ENCODE data around the gene DNAL4.
A peak's percentile ranks its signal among the peaks of the same experiment; 100 is the strongest.

Gene DNAL4

DNA sequence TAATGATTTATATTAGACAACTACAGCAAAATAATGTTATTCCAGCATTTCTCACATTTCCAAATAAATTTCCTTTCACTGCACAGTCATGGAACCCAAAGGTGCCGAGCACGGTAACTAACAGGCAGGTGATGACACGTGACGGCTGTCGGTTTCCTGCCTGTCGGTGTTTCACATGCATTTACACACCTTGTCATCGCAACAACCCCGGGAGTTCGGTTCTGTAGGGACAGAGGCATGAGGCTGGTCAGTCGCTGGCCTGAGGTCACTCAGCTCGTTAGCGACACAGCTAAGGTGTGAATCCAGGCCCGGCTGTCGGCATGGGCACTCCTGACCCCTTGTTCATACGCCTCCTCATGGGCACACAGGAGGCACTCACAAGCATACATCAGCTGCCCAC lies 9.9 kb downstream of the DNAL4 start:
- DNase-seq (ENCODE audit: low spot score) = no peak

DNA sequence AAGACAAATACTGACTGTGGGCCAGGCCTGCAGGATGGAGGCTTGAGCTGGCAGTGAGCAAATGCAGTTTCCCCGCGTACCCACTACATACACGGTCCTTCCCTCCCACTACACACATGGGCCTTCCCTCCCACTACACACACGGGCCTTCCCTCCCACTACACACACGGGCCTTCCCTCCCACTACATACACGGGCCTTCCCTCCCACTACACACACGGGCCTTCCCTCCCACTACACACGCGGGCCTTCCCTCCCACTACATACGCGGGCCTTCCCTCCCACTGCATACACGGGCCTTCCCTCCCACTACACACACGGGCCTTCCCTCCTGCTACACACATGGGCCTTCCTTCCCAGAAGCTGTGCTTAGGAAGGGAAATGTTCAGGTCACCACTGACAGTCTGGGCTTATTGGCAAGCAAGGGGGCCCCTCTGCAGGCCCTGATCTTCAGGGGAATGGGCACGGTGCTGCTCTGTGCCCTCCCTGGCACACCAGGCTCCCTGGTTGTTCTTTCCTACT lies 10.8 kb downstream of the DNAL4 start:
- DNase-seq (ENCODE audit: low spot score) = no peak

DNA sequence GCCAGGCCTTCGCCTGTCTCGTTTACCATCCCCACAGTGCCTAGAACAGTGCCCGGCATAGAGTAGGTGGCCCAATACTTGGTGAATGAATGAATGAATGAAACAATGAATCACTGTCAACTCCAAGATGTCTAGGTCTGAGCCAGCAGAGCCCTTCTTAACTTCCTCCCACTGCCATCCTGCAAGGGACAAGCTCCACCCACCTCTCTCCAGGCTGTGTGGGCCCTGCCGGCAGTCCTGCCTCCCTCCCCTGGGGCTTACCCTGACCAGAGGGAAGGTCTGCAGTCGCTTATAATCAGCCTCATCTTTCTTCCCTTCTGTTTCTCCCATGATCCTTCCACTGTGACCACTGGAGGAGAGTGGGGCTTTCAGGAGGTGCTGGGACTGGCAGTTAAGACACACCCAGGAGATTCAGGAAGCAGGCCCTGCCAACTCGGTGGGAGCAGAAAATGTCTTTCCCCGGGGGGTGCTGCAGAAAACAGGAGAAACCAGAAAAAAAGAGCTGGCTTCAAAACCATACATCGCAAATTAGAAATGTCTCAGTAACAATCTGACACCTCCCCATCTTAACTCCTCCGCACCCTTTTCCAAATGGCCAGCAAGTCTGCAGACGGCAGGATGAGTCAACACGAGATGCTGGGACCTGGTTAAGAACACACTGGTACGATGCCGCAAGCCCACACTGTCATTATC lies 11.4 kb downstream of the DNAL4 start:
- DNase-seq (ENCODE audit: low spot score) = no peak

DNA sequence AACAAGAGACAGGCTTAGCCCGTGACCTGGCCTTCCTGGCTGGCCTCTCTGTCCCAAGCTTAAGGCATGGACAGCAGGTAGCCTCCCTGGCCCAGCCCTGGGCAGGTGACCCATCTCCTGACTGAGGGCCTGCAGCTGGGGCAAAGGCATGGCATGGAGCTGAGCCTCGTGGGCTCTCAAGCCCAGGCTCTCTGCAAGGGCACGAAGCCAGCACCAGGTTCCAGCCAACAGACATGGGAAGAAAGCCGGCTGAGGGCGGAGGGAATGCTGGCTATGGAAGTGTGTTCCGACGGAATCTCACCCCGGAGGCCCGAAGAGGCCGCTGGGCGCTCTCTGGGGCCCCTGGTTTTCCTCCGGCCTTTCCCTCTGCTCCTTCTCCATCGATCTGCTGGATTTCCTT lies 12.9 kb downstream of the DNAL4 start:
- no peak for DNase-seq (ENCODE audit: low spot score)

DNA sequence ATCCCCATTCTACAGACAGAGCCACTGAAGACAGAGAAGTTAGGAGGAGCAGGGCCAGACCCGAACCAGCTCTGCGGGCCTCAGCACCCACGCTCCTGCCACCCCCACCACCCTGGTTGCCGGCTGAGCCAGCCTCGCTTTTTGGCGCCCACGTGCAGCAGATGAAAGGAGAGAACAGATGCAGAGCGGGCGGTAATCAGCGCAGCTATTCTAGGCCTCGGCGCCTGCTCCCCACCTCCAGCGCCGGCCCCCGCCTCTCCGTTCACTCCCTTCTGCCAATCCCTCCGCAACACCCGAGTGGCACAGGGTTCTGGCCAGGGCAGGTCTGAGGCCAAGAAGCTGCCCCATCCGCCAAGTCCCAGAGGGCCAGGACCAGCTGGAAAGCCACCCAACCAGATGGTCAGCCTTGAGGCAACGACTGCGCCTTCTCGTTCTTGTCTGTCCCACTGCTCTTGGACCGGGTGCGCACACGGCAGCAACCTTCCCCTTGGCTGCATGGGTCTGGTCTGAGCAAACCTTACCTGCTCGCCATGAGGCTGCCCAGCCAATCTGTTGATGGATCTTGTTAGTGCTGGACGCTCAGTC lies 16.8 kb downstream of the DNAL4 start:
- no peak for DNase-seq (ENCODE audit: low spot score)

DNA sequence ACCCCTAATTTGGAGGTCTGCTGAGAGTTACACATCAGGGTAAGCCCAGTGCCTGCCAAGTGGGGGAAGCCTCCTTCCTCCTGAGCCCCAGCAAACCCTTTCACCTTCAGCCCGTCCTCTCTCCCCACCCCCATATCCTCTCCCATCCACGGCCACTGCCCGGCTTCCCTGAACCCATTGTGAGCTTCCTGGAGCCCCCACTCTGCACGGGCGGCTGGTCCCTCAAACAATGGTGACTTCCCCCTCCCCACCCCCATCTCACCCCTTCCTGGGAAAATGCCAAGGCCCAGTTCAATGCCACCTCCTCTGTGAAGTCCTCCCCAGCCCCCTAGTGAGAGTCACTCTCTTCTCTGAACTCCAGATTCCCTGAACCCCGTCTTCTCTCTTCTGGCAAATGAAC lies 17.9 kb downstream of the DNAL4 start:
- DNase-seq (ENCODE audit: low spot score) = no peak

DNA sequence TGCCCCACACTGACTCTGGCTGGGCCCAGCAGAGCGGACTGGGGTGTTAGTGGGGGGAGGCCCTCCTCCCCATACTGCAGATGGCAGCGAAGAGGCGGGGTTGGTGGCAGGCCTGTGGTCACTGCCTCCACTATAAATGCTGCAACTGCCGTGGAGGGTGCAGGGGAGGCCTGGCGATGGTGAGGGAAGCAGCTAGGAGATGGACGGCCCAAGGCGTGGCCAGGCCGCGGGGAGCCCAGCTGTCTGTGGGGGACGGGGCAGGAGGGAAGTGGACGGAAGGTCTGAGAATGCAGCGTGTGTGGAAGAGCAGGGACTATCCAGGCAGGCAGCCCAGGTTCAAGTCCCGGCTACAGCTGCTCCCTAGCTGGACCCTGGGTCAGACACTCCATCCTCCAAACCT lies 18.3 kb downstream of the DNAL4 start:
- DNase-seq (ENCODE audit: low spot score) = no peak

DNA sequence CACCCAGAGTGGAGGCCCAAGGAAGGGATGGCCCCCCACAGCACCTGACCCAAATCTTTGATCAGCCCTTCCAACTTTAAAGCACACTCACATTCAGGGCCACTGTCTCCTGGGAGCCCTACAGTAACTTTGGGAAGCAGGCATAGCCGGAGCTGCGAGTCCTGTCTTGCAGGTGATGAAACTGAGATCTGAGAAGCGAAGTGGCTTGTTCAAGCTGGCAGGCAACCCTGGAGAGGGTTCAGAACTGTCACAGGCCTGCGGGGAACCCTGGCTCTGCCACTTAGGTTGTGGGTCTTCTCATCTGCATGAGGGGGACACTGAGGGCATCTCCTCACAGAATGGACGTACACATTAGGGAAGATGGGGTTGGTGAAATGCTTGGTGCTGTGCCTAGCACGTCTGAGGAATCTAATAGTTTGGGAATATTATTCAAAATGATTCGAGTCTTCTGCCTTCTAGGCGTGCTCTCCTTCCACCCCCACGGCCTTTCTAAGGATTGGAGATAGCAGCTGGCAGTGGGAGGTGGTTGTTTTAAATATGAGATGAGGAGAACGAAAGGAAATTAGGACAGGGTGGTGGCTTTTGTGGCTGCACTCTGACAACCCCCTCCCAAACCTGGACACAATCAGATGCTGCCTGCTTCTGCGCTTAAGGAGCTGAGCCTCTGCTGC lies 19.3 kb downstream of the DNAL4 start:
- DNase-seq (ENCODE audit: low spot score) = no peak

DNA sequence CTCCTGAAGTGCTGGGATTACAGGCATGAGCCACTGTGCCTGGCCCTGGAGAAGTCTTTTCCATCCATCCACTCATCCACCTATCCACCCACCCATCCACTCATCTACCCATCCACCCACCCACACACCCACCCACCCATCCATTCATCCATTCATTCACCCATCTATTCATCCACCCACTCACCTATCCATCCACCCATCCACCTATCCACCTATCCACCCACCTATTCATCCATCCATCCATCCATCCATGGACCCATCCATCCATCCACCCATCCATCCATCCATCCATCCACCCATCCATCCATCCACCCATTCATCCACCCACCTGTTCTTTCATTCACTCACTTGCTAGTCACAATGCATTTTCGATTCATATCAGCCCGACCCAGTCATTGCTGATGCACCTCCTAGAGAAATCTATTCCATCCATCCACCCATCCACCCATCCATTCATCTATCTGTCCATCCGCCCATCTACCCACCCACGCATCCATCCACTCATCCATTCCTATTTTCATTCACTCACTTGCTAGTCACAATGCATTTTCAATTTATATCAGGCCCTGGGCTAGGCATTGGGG lies 20.5 kb downstream of the DNAL4 start:
- no peak for DNase-seq (ENCODE audit: low spot score)

DNA sequence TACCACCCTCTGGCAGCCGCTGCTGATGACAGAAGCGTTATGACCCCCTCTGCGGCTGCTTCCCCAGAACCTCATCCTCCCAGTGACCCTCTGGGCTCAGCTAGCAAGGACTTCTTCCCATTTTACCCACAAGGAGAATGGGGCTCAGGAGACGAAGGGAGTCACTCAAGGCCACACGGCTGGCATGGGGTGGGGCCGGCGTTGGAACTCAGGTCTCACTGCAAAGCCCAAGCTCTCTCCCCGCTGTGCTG lies 21.4 kb downstream of the DNAL4 start:
- no peak for DNase-seq (ENCODE audit: low spot score)

DNA sequence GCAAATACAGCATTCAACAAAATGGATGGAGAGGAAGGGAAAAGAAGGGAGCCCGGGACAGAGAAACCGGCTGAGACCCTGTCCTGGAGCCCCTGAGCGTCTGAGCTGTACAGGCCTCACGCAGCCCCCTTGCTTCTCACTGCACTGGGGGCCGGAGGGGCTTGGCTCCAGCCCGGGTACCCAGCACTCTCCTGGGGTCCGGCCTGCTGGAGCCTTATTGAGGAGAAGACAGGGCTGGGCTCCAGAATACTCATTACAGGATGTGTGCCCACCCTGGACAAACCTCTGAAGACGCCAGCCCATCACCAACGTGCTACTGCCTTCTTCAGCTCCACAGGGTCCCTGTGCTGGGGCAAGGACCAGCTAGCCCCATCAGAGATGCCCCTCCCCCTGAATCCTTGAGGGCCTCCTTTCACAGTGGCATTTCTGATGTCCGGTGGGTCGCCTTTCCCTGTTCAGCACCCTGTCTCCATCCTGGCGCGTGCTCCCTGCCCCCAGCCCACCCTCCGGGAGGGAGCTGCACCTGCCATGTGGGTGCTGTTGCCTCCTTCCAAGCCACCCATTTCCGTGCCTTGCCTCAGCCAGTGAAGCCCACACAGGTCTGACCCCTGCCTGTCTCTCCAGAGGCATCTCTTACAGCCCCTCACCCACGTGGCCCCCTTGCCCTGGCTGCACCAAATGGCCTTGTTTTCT lies 23.5 kb downstream of the DNAL4 start:
- no peak for DNase-seq (ENCODE audit: low spot score)

DNA sequence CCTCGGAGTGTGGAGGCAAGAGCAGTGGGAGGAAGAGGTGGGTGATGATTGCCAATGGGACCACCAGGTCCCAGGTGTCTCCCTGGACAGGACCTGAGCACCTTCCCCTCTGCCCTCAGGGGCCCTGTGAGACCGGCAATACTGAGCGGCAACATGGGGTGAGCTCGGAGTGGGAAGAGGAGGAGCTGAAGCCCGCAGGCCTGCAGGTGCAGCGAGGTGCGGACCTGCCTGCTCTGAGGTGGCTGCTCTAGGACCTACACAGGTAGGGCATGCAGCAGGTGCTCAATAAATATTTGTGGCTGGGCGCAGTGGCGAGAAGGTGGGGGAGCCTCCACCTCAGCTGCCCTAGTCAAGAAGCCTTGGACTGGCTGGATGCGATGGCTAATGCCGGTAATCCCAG lies 25.9 kb downstream of the DNAL4 start:
- DNase-seq (ENCODE audit: low spot score) = no peak

DNA sequence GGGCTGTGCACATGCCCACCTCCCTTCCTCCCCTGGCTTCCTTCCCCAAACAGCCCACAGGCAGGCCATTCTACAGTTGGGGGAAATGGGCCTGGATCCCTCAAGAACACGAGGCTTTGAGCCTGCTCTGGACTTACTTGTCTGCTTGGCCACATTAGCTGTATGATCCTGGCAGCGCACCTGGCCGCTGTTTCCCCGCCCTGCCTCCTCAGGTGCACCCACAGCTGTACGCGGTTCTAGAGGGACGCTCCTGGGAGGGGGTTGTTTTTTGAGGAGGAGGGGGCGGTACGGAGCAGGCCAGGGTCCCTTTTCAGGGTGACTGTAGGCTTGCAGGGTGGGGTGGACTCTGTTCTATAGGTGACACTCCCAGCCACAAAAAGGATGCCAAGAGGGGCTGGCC lies 26.6 kb downstream of the DNAL4 start:
- DNase-seq (ENCODE audit: low spot score) = no peak

DNA sequence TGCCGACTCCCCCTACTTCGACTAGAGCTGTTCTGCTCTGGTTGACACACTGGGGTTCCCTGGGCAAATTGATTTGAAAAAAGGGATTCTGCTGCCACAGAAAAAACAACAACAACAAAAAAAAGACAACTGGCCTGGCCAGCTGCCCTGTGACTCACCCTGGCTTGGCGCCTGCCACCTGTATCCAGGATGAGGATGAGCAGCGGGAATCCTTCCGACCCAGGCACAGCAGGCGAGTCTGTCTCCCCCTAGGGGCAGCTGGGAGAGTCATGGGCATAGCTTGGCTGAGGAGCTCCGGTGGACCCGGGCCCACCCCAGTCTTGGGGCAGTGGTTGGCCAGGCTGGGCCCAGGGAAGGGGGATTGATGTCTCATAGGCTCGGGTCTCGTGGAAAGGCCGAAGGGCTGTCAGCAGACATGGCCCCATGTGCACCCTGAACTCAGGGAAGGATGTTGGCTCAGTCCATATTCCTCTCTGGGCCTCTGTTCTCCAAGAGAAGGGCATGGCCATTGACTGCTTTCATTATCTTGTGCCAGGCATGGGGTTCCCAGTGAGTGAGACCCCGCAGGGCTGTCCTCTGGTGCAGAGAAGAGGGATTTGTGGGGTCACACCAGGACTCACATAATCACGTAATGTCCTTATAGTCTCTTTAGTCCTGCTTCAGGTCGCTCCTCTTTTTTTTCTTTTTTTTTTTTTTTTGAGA lies 27.7 kb downstream of the DNAL4 start:
- DNase-seq (ENCODE audit: low spot score) = peak; percentile 90

DNA sequence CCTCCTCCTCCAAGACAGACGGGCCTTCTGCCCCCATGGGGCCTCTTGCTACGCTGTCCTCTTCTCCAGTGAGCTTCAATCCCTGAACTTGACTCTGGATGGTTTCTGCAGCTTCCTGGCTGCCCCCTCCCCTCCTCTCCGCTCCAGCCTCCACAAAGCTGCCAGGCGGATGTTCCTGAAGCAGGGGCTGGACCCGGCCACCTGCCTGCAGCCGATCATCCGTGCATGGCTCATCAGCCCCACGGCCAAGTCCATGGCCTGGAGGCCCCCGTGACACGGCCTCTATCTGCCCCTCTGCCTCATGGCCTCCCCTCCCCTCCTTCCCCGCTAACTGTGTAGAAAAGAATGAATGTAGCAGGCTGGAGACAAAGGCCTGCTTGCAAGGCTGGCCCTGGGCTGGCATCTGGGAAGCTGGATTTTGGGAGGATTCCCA lies 31.4 kb downstream of the DNAL4 start:
- no peak for DNase-seq (ENCODE audit: low spot score)

DNA sequence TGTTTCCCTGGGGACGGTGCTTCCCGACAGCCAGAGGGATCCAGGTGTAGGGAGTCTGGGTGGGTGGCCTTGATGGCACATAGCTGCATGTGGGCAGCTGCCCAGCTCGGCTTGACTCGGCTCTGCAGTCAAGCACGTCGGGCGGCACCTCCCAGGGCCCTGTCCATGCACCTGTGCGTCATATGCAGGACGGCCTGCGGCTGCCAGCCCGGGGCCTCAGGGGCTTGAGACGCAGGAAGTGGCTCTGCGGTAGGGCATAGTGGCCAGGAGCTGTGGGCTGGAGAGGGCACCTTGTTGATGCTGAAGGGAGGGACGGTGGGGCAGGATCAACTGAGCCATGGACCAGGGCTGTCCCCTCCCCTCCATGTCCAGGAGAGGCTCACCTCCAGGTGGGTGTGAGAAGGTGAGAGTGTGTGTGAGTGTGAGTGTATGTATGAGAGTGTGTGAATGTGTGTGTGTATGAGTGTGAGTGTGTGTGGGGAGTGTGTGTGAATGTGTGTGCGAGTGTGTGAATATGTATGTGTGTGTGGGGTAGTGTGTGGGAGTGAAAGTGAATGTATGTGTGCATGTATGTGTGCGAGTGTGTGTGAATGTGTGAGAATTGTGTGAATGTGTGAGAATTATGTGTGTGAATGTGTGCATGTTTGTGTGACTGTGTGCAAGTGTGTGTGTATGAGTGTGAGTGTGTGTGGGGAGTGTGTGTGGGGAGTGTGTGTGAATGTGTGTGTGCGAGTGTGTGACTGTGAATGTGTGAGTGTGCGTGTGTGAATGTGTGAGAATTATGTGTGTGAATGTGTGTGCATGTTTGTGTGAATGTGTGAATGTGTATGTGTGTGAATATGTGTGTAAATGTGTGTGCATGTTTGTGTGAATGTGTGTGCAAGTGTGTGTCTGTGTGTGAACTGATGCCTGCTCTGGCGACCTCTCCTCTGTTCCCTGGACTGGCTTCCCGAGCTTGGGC lies 32.5 kb downstream of the DNAL4 start:
- no peak for DNase-seq (ENCODE audit: low spot score)

DNA sequence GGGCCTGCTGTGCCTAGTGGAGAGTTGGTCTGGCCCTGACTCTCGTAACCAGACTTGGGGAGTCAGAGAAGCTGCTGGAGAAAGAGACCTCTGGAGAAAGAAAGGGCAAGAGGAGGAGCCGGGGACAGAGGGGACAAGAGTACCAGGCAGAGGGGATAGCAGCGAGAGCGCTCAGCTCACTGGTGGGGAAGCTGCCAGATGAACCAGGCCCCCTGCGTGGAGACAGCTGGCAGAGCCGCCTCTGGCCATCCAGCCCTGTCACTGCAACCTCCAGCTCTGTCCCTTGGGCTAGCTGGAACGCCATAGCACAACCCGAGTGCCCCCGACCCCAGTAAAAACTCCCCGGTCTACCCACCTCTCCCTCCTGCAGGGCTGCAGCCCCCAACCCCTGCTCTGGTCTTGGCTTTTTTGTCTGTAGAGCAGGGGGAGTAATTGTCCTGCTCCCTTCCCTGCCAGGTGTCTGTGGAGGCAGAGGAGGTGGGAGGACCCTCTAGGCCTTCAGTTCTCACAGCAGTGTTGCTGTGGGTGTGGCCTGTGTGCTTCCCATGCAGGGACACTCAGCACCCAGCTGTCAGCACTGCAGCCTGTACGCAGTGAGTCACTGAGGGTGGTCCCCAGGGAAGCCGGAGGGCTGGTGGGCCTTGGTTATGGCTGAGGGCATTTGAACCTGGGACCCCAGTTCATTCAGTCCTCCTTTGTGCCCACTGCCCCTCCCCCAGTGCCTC lies 33.3 kb downstream of the DNAL4 start:
- no peak for DNase-seq (ENCODE audit: low spot score)

DNA sequence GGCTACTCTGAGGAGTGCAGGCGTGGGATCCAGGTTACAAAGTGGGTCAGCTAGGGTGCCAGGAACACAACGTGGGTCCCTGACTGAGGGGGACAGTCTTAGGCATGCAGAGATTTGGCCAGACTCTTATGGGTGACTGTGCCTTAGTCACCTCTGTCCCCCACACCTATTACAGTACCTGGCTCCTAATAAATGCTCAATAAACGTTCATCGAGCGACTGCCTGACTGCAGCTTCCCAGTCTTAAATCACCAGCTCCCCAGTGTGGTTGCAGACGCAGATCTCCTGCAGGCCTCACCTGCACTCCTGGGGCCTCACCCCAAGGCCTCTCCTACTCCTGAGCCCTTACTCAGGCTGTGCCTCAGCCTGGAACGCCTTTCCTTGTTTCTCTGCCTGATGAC lies 34.9 kb downstream of the DNAL4 start:
- no peak for DNase-seq (ENCODE audit: low spot score)

DNA sequence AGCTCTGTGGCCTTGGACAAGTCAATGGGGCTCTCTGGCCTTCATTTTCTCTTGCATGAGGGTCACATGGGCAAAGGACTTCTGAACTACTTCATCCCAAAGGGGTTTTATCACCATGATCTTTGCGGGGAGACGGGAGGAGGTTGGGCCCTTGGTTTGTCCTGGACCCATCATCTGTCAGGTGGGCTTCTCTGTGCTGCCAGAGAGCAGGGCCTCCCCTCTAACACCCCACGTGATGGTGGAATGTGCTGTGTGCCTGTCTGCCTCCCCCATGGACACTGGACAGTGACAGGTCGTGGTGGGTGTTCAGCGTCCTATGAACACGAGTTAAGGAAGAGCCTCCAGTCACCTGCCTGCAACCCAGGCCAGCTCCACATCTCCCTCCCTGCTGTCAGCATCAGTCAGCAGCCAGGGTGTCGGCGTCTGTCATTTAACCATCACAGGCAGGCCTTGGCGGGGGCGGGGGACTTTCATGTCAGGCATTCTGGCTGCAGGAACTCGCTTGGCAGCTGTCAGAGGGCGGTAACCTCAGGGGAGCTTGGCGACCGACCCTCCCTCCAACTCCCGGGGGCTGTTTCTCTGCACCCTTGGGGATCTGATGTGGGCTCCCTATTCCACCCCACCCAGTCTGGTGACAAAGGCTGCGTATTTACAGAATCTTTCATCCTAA lies 35.5 kb downstream of the DNAL4 start:
- no peak for DNase-seq (ENCODE audit: low spot score)

DNA sequence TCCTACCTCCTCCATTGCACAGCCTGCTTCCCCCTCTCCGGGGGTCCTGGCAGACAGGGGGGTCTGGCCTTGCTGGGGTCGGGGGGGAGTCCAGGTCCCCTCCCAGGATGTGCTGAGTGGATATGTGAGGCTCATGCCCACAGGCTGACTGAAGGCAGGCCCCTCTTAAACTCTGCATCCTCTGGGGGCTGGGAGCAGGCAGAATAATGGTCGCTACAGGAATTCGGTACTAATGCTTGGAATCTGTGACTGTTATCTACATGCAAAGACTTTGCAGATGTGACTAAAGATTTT lies 36.5 kb downstream of the DNAL4 start:
- DNase-seq (ENCODE audit: low spot score) = no peak

Data from HuH-7.5 (cell line).